OCI-LY1 (cell line): ENCODE measurements around the gene RPH3AL.

ENCODE experiments used
- EZH2 ChIP-seq: fragments of 200-600 bp; sonication (generic), shearing (Covaris generic); IDR thresholded peaks from 2 replicates; pipeline ENCODE4 v1.8.0; 2017; ENCODE audit warnings: borderline replicate concordance, mixed run types, mild to moderate bottlenecking, antibody characterized with exemption, low read length, moderate library complexity, mixed read lengths
- TF ChIP-seq, protein P1 (sequence below): fragments of 200-600 bp; sonication (generic), shearing (Covaris generic); IDR thresholded peaks from 2 replicates; pipeline ENCODE4 v1.5.1; 2017; ENCODE audit warnings: mild to moderate bottlenecking, antibody characterized with exemption, low read length, moderate library complexity, mixed read lengths

DNA sequence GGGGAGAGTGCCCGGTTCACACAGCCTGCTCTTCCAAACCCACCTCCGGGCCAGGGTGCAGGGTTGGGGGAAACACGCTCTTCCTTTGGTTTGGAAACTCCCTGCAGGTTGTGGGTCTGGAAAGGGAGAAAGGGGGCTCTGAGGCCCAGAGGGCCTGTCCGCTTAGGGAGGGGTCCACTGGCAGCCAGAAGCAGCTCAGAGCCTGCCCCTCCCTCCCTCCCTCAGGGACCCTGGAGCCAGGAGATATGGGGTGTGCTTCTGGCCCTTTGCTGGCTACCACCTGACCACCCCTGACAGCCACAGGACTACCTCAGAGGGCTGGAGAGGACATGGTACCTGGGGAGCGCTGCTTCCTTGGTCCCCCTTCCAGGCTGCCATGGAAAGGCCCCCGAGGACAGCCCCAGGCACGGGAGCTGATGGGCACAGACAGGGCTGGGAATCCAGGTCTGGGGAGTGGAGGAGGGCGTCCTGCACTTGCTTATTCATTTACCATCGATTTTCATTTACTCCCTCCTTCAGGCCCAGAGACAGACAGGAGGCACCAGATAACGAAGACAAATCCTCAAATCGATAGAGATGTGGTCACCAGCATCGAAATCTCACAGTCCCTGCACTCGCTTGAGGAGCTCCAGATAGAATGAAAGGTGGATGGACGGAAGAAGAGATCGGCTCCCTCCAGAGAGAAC lies 122.8 kb downstream of the RPH3AL start:
- TF ChIP-seq, protein P1, sequence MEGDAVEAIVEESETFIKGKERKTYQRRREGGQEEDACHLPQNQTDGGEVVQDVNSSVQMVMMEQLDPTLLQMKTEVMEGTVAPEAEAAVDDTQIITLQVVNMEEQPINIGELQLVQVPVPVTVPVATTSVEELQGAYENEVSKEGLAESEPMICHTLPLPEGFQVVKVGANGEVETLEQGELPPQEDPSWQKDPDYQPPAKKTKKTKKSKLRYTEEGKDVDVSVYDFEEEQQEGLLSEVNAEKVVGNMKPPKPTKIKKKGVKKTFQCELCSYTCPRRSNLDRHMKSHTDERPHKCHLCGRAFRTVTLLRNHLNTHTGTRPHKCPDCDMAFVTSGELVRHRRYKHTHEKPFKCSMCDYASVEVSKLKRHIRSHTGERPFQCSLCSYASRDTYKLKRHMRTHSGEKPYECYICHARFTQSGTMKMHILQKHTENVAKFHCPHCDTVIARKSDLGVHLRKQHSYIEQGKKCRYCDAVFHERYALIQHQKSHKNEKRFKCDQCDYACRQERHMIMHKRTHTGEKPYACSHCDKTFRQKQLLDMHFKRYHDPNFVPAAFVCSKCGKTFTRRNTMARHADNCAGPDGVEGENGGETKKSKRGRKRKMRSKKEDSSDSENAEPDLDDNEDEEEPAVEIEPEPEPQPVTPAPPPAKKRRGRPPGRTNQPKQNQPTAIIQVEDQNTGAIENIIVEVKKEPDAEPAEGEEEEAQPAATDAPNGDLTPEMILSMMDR = no peak
- no peak for TF ChIP-seq EZH2
